ENCODE data around the gene MCUB.
A peak's percentile ranks its signal among the peaks of the same experiment; 100 is the strongest.

MCUB gene

GRCh38 chr4:109627361-109627760 lies 67.3 kb downstream of the MCUB start:
- DNase-seq (ENCODE audit: low read depth in 2 of 3, low spot score in 1 of 3): no peak

GRCh38 chr4:109629775-109630174 lies 69.7 kb downstream of the MCUB start:
- DNase-seq (ENCODE audit: low read depth in 2 of 3, low spot score in 1 of 3): no peak

- DNase-seq (ENCODE audit: low read depth in 2 of 3, low spot score in 1 of 3): no peak
Observed at GRCh38 chr4:109631532-109632108, 71.6 kb downstream of the MCUB start.

DNA sequence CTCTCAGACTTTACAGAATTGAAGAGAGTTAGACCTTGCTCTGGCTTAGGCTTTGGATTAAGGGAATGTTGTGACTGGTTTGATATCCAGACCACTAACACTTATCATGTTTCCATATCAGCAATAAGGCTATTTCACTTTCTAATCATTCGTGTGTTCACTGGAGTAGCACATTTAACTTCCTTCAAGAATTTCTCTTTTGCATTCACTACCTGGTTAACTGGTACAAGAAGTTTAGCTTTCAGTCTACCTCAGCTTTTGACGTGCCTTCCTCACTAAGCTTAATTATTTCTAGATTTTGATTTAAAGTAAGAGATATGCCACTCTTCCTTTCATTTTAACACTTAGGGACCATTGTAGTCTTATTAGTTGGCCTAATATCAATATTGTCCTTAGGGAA lies 80.6 kb downstream of the MCUB start:
- no peak for DNase-seq (ENCODE audit: low read depth in 2 of 3, low spot score in 1 of 3)

DNA sequence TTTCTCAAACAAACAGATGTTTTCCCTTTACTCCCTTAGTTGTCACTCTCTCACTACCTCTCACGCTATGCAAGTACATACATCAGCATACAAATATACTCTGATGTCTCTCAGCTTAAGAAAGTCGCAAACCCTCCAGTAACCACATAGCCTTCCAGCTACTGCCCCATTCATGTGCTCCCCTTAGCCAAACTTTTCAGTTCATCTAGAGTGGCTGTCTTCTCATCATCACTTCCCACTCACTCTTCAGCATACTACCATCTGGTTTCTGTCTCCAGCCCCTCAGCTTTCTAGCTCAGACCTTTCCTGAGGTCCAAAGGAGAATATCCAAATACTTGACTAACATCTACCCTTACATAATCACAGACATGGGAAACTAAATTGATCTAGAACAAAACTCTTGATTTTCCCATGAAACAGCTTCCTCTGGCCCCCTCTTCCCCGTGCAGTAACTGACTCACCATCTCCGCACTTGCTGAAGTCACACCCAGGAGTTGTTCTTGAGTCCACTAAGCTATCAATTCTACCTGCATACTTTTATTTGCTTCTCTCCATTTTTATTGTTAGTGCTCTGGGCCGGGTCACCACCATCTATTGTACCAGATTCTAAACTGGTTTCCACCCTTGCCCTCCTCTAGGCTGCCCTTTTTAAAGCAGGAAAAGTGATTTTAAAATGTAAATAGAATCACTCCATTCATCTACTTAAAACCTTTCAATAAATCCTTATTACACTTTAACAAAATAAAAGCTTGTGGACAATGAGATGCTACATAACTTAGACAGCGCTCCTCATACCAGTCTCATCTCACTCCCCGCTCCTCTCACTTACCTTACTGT lies 86.0 kb downstream of the MCUB start:
- no peak for DNase-seq (ENCODE audit: low read depth in 2 of 3, low spot score in 1 of 3)

DNA sequence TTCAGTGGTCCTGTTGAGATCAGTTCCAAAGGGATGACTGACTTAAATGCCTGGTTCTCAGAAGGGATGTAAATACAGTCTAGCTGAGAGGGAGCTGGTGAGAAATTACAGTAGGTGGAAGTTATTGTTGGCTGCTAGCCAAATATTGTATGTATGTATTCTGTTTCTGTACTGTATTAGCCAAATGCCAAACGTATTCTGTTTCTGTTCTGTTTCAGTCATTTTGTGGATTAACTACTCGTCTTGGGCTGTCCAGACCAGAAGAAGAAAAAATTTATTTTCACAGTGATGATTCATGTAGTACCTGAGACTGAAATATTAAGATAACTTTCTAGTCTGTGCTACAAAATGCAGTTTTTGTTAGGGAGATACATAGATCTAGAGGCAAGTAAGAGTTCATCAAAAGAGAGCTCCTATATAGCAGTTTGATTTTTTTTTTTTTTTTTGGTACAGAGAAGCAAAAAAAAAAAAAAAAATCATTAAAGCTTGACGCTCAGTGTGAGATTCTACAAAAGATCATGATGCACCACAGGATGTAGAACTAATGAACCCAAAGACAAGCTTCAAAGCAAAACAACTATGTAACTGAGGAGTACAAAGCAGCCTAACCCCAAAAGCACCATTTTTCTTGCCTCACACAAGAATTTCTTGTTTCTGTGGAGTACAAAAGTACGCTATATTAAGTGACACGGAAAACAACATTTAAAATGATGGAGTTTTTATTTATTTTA lies 88.4 kb downstream of the MCUB start:
- no peak for DNase-seq (ENCODE audit: low read depth in 2 of 3, low spot score in 1 of 3)

- DNase-seq (ENCODE audit: low read depth in 2 of 3, low spot score in 1 of 3): no peak
Observed at GRCh38 chr4:109648997-109649575, 89.0 kb downstream of the MCUB start.

GRCh38 chr4:109649872-109650271 lies 89.8 kb downstream of the MCUB start:
- DNase-seq (ENCODE audit: low read depth in 2 of 3, low spot score in 1 of 3): no peak

DNA sequence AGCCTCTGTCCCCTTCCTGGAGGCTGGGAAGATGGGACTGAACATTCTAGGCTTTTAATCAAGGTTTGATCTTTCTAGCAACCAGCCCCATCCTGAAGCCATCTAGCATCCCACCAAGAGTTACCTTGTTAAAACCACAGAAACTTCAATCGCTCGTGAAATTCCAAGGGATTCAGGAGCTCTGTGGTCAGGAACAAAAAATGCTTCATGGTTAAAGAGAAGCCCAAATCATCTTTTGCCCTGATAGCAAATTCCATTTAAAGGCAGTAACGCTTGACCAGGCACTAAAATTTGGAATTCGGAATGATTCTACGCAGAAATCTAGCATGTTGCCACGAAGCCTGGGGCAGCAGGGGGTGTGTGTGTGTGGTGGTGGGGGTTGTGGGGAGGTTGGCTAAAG lies 95.3 kb downstream of the MCUB start:
- no peak for DNase-seq (ENCODE audit: low read depth in 2 of 3, low spot score in 1 of 3)

DNA sequence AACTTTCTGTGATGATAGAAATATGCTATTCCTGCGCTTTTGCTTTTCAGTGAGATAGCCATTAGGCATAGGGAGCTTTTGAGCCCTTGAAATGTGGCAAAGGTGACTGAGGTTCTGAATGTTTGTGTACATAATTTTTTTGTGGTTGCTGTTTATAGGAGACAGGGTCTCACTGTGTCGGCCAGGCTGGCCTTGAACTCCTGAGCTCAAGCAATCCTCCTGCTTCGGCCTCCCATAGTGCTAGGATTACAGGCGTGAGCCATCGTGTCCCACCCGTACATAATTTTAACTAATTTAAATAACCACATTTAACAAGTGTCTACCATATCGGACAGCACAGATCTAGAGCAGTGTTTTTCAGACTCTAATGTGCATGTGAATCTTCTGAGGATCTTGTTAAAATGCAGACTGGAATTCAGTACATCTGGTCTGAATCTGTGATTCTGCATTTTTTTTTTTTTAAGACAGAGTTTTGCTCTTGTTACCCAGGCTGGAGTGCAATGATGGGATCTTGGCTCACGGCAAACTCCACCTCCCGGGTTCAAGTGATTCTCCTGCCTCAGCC lies 97.9 kb downstream of the MCUB start:
- DNase-seq (ENCODE audit: low read depth in 2 of 3, low spot score in 1 of 3): no peak

- no peak for DNase-seq (ENCODE audit: low read depth in 2 of 3, low spot score in 1 of 3)
Observed at GRCh38 chr4:109658871-109659410, 98.9 kb downstream of the MCUB start.

DNA sequence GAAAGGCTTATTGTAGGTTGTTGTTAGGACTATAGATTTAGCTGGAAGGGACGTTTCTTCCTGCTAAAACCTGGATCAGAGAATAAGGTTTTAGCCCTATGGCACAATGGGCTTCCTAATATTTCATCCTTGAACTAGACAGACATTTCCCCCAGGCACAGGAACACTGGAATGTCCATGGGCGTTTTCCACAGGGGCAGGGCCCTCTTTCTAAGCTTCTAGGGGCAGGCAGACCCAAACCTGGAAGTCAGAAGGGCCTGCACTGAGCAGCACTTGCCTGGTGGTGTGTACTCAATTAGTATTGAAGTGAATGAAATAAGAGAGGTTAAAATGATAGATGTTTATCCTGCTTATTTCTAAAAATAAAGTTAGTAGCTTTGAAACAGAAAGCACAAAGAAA lies 102.1 kb downstream of the MCUB start:
- DNase-seq (ENCODE audit: low read depth in 2 of 3, low spot score in 1 of 3): no peak

- DNase-seq (ENCODE audit: low read depth in 2 of 3, low spot score in 1 of 3): no peak
Observed at GRCh38 chr4:109662771-109663170, 102.7 kb downstream of the MCUB start.

DNA sequence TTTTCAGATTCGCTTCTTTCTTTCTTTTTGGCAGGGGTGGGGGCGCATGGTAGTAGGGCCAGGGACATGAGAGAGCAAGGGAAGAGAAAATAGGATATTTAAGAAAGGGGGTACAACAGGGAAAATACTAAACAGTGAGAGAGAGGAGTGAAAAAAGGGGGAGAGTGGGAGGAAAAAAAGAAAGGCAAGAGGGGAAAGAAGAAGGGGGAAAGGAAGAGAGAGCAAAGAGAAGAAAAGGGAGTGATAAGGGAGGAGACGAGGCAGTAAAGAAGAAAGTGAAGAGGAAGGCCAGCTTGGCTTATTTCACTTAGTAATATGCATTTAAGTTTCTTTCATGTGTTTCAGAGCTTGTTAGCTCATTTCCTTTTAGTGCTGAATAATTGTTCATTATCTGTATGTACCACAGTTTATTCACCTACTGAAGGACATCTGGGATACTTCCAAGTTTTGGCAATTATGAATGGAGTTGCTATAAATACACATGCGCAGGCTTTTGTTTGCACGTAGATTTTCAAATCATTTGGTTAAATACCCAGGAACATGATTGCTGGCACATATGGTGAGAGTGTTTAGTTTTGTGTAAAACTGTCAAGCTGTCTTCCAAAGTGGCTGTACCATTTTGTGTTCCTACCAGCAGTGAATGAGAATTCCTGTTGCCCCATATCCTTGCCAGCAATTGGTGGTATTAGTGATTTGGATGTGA lies 105.9 kb downstream of the MCUB start:
- DNase-seq (ENCODE audit: low read depth in 2 of 3, low spot score in 1 of 3): no peak

- peak in 2 of 3 donors; percentile 17 to 20 for DNase-seq (ENCODE audit: low read depth in 2 of 3, low spot score in 1 of 3)
Observed at GRCh38 chr4:109671350-109671749, 111.3 kb downstream of the MCUB start.

- no peak for DNase-seq (ENCODE audit: low read depth in 2 of 3, low spot score in 1 of 3)
Observed at GRCh38 chr4:109672169-109672930, 112.3 kb downstream of the MCUB start.

DNA sequence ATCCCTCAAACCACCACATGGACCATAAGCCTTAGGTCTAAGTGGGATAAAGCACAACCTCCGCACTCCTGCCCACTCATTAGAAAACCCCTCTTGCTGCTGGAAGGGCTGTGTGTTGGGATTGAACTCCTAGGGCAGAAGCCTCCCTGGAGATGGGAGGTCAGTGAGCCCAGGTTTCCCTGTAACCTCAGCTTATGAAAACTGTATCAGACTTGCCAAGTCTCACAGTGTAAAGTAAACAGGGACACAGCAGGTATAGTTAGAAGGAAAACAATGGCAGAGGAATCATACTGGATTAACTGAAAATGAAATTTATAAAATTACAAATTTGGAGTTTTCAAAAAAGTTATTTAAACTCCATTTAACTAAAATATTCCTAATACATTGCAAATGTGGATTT lies 113.3 kb downstream of the MCUB start:
- DNase-seq (ENCODE audit: low read depth in 2 of 3, low spot score in 1 of 3): no peak

GRCh38 chr4:109675181-109675580 lies 115.1 kb downstream of the MCUB start:
- no peak for DNase-seq (ENCODE audit: low read depth in 2 of 3, low spot score in 1 of 3)

- DNase-seq (ENCODE audit: low read depth in 2 of 3, low spot score in 1 of 3): no peak
Observed at GRCh38 chr4:109675843-109676242, 115.8 kb downstream of the MCUB start.

DNA sequence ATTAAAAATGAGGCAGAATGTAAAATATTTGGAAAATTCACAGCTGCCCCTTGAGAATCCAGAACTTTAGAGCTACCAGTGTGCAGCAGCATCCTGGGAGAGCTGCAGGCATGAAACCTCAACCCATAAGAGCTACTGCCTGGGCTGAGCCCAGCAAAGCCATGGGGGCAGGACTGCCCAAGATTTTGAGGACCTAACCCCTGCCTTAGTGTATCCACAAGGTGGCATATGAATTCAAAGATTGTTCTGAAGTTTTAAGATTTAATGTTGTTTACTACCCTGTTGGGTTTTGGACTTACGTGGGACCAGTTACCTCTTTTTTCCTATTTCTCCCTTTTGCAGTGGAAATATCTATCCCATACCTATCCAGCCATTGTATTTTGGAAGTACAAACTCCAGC lies 116.8 kb downstream of the MCUB start:
- DNase-seq (ENCODE audit: low read depth in 2 of 3, low spot score in 1 of 3): no peak
